Measurements from ENCODE around the gene TMC6. TPM values are rescaled to one million over a fixed set of nuclear protein-coding genes. Genes with fewer than 3 reads are reported as not detected.
"Not testable (repeated sequence)": the region's sequence is repeated elsewhere in the genome, so short reads cannot be mapped to it uniquely, and the experiment has no call there.

The TMC6 gene
- total RNA-seq, 1 donor from 2014 or later, result 6.9 TPM

- peaks cover 10% of the 10 kb centered on the region for H3K36me3 Mint-ChIP-seq
- peaks cover 16% of the 10 kb centered on the region for H3K4me1 Mint-ChIP-seq
- H3K27me3 ChIP-seq, result no peaks in the 10 kb centered on the region
- no peak overlapping the region for H2AFZ ChIP-seq (replicated peaks)
- no peak for DNase-seq (ENCODE audit: low spot score)
- peaks cover 38% of the 10 kb centered on the region for H4K20me1 ChIP-seq (ENCODE audit: low read depth)
- H3K79me2 ChIP-seq (ENCODE audit: low read depth), result no peaks in the 10 kb centered on the region
- H3K4me1 ChIP-seq, result peaks cover 9% of the 10 kb centered on the region
- H3K9me3 Mint-ChIP-seq, result no peaks in the 10 kb centered on the region
- peak overlapping the region; percentile 46 for H3K27ac ChIP-seq
- H3K9ac ChIP-seq, result no peak overlapping the region
- H3K4me2 ChIP-seq, result no peak overlapping the region
- no peak for TF ChIP-seq CTCF (IDR thresholded peaks at IDR 0.05)
- no peak for TF ChIP-seq EZH2phosphoT487 (IDR thresholded peaks at IDR 0.05)
- no peak for TF ChIP-seq EZH2 (IDR thresholded peaks at IDR 0.05)
- H3K4me3 Mint-ChIP-seq, result no peak overlapping the region
- H3K36me3 ChIP-seq, result no peaks in the 10 kb centered on the region
- no peak overlapping the region for H3K27ac Mint-ChIP-seq
- H3F3A ChIP-seq (ENCODE audit: low read depth), result peaks cover 60% of the 10 kb centered on the region
- H3K4me3 ChIP-seq, result no peak overlapping the region
- no peaks in the 10 kb centered on the region for H3K9me3 ChIP-seq (ENCODE audit: low read depth)
- H3K27me3 Mint-ChIP-seq (ENCODE audit: insufficient read depth, low read depth), result peaks cover 14% of the 10 kb centered on the region
These were observed 43.9 kb upstream of the TMC6 start for GRCh38 chr17:78172249-78173051.

- not testable (repeated sequence) for H3K9ac ChIP-seq; H3K27ac Mint-ChIP-seq; H2AFZ ChIP-seq (replicated peaks); H3K4me1 ChIP-seq; H3K79me2 ChIP-seq (ENCODE audit: low read depth); H3K9me3 ChIP-seq (ENCODE audit: low read depth); H3K4me2 ChIP-seq; H3K4me3 ChIP-seq; H3K27me3 ChIP-seq; DNase-seq (ENCODE audit: low spot score); H3K9me3 Mint-ChIP-seq; H3K36me3 ChIP-seq
- Mint-ChIP-seq H3K36me3 (peaks cover 10% of the 10 kb centered on the region), H3K27me3 (ENCODE audit: insufficient read depth, low read depth) (peaks cover 14% of the 10 kb centered on the region), H3K4me3 (peak overlapping the region; percentile 41), H3K4me1 (peaks cover 16% of the 10 kb centered on the region)
- Histone ChIP-seq H4K20me1 (ENCODE audit: low read depth) (peaks cover 37% of the 10 kb centered on the region), H3F3A (ENCODE audit: low read depth) (peaks cover 54% of the 10 kb centered on the region), H3K27ac (peak overlapping the region; percentile 46)
These were observed 43.2 kb upstream of the TMC6 start for GRCh38 chr17:78171591-78172248.

GRCh38 chr17:78170692-78171590 lies 42.4 kb upstream of the TMC6 start:
- Histone ChIP-seq H3K4me1 (peaks cover 9% of the 10 kb centered on the region), H3K27ac (no peak overlapping the region), H3F3A (ENCODE audit: low read depth) (peaks cover 48% of the 10 kb centered on the region), H3K9ac (no peak overlapping the region), H3K36me3 (no peaks in the 10 kb centered on the region), H3K4me2 (no peak overlapping the region), H3K4me3 (no peak overlapping the region), H2AFZ (replicated peaks) (no peak overlapping the region), H3K79me2 (ENCODE audit: low read depth) (no peaks in the 10 kb centered on the region), H3K9me3 (ENCODE audit: low read depth) (no peaks in the 10 kb centered on the region), H4K20me1 (ENCODE audit: low read depth) (peaks cover 30% of the 10 kb centered on the region), H3K27me3 (no peaks in the 10 kb centered on the region)
- H3K27me3 Mint-ChIP-seq (ENCODE audit: insufficient read depth, low read depth), result peaks cover 12% of the 10 kb centered on the region
- no peak for DNase-seq (ENCODE audit: low spot score)
- no peak overlapping the region for H3K27ac Mint-ChIP-seq
- no peaks in the 10 kb centered on the region for H3K9me3 Mint-ChIP-seq
- H3K4me1 Mint-ChIP-seq, result peaks cover 15% of the 10 kb centered on the region
- H3K4me3 Mint-ChIP-seq, result peak overlapping the region; percentile 75
- peaks cover 10% of the 10 kb centered on the region for H3K36me3 Mint-ChIP-seq
- no peak for TF ChIP-seq EZH2 (IDR thresholded peaks at IDR 0.05)
- no peak for TF ChIP-seq EZH2phosphoT487 (IDR thresholded peaks at IDR 0.05)
- TF ChIP-seq CTCF (IDR thresholded peaks at IDR 0.05), result no peak

Measured in neural progenitor cell (in vitro differentiated cells).